HG03354 (cell line): ENCODE data around the gene MSRB1.

ENCODE experiments used
- ATAC-seq: cut with Tn5 transposase; IDR thresholded peaks from one replicate; pipeline ENCODE4 v1.9.1; 2021; ENCODE audit warnings: mild to moderate bottlenecking; ENCODE audit not compliant: unreplicated experiment, poor library complexity, severe bottlenecking

Gene MSRB1

DNA sequence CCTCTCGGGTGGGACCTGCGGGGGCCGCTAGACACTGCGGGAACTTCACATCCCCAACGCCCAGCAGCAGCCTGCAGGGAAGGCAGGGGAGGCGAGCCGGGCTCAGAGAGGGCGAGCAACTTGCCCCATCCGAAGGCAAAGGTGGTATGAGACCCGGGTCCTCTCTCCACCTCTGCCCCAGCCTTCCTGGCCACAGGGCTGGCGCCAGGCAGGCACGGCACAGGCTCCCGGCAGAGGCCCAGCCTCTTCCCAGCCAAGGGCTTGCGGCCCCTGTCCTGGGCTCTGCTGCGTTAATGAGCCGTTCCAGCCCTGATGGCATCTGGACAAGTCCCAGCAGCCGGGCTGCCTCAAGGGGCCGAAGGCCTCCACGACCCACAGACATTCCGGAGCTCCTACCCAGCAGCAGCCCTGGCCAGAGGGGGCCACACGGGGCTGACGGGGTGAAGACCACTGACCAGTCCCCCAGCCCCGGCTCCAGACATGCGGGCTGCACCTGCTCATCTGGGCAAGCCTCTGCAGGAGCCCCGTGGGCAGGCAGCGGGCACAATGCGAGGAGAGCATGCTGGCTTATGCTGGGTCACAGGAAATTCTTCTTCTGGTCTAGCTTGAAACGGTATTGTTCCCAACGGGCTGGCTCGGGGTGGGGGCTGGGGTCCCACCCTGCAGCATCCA is 23.5 kb downstream of the MSRB1 start:
- no peak for ATAC-seq

DNA sequence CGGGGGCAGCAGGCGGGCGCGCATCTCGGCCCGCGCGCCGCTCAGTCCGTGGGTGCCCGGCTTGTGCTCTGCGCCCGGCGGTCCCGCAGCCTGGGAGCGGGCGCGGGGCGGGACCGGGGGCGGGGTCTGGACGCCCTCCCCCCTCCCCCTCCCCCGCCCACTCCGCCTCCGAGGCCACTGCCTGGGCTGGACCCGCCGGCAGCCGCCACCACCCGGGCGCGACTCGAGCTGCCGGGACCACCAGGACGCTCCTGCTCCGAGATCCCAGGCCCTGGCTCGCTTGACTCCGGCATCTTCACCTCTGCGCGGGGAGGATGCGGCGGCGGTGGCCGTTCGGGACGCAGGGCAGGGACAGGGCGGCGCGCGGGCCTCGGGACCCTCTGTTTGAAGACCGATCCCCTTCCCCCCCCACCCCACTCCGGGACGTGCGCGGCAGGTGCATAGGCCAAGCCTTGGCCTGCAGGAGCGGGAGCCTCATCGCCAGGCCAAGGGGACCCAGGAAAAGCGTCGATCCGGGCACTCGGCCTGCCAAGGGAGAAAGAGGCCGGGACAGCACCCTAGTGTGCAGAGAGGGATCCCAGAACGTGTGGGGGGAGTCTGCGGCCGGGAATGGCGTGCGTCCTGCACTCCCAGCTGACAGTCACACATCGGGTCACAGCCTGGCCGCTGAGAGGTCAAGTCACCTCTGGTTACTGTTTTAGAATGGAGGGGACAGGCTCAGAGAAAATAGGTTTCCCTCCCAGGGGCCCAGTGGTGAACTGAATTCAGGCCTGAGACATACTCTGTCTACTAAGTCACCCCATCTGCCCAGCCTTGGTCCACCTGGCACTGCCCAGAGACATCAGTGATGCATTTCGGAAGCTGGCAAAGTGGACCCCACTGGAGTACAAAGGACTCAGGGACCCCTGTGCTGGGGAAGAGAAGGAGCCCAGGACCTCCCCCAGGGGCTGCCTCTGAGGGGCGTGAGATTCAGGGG is 24.4 kb downstream of the MSRB1 start, which contains the start of gene HS3ST6:
HS3ST6 (minus strand) TSS at position 65 of the 976 bp plus-strand sequence. CDS start 92 bp downstream, outside the sequence.
- ATAC-seq: no peak

DNA sequence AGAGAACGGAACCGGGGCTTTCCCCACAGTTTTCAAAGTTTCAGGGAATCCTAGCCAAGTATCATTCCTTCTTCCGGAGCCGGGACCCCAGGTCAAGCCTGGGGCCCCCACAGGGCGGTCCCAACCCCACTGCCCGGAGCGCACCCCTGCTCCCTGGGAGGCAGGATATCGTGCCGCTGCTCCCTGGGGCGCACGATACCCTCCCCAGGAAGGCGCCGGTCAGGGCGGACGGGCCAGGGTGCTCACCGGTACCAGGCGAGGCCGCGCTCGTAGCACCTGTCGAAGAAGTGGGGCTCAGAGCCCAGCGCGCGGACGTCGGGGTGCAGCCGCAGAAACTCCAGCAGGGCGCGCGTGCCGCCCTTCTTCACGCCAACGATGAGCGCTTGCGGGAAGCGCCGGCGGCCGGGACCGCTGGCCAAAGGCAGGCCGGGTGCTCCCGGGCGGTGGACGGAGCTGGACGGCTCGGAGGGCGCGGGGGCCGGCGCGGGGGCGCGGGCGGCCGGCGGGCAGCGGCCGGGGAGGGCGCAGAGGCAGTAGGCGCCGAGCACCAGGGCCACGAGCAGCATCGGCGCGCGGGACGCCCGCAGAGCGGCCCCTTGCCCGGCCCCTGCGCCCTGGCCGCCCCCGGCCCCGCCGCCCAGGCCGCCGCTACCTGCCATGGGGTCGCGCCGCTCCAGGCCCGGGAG is 25.2 kb downstream of the MSRB1 start:
- no peak for ATAC-seq

DNA sequence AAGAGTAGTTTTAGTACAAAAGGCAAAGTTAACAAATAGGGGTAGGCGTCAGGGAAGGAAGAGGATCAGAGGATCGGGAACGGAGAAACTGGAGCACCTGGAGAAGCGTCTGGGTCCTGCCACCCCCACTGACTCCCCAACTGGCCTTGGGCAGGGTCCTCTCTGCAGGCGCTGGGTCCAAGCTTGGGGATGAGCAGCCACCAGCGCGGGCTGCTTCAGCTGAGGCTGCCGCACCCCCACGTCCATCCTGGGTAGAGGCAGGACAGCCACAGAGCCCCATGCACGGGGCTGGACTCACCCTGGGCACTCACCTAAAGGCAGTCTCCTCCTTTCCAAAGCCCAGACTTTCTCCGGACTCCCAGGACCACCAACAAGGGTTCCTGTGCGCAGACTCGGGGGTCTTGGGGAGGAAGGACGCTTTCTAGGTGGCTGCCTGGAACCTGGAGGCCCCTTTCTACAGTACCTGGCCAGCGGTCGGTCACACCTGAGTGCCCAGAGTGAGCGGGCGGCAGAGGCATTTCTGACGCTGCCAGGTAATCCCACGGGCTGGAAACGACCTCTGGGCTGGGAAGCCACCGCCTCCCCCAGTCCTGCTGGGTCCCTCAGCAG is 25.8 kb downstream of the MSRB1 start:
- ATAC-seq: no peak

DNA sequence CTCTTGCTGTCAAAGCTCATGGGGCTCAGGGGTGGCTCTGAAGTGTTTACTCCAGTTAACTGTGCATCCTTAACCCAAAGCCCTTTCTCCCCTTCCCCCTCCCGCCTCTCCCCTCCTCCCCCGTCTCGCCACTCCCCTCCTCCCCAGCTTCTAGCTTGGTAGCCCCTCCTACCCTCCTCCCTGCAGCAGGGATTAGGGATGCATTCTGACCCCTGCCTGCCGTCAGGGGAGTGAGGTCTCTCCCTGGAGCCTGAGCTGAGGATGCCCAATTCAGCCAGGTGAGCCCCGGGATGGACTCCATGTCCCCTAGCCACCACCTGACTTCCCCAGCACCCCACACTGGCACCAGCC is 26.4 kb downstream of the MSRB1 start:
- no peak for ATAC-seq

DNA sequence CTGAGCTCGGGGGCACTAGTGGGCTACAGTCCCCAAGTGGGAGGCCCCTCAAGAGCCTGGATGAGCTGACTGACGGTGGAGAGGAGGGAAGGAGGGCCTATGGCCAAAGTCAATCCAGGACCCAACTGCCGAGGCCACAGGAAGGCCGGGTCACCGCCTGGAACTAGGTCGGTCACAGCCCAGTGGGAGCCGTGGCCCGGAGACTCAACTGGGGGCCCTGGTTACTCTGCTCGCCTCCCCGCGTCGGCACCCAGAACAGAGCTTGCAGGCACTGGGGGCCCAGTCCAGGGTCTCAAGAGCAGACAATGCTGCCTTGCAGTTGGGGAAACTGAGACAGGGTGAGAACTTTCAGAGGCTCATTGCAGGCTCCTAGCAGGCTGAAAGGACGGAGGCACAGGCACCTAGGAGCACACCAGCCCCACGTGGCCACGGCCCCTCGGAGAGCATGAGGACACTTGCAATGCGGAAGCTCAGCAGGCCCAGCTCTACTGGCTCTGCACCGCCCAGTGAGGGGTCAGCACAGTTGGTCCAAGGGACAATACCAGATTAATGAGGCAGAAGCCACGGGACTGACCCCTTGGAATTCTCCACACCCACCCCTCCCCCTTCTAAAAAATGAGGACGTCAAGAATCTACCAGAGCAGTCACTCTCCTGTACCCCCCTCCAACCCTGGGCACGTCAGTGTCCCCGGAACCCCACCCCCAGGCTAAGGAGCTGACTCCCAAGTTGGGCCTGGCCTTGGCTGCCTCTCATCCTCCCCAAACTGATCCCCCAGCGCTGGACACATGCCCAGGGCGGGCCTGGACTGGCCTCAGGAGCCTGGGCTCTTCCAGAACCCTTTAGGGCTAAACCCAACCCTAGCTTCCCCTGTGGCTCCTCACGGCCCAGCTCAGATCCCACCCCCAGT is 27.0 kb downstream of the MSRB1 start:
- ATAC-seq: no peak

DNA sequence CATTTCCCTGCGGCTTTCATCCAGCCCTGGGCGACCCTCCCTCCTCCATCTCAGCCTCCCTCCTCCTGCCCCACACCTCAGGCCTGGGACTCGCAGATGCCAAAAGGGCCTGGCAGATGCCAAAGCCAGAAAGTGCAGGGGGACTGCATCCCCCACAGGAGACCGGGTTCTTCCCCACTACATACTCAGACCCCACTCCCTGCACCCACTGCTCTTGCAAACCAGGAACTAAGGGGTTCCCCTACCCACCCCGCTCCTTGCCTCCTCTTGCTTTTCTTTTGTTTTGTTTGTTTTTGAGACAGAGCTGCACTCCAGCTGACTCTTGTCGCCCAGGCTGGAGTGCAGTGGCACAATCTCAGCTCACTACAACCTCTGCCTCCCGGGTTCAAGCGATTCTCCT is 28.0 kb downstream of the MSRB1 start:
- no peak for ATAC-seq

DNA sequence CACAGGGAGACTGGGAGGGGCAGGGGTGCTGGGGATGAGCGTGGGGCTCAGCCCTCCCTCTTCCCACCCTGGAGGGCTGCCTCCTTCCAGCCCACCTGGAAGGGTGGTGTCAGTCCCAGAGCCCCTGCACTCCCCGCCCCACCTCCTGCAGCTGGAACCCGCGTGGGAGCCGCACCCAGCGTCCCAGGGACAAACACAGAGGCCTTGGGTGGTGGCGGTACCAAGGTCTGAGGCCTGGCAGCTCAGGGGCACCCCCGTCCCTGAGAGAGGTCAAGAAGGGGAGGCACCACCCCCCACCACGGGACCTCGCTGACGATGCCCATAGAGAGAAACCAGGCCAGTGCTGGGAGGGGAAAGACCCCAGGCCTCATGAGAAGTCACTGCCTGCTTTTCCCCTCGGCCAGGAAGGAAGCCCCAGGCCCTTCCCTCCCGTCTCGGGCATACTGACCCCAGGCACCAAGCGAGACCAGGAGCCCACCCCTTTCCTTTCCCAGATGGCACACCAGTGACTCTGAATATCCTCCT is 28.9 kb downstream of the MSRB1 start:
- no peak for ATAC-seq

DNA sequence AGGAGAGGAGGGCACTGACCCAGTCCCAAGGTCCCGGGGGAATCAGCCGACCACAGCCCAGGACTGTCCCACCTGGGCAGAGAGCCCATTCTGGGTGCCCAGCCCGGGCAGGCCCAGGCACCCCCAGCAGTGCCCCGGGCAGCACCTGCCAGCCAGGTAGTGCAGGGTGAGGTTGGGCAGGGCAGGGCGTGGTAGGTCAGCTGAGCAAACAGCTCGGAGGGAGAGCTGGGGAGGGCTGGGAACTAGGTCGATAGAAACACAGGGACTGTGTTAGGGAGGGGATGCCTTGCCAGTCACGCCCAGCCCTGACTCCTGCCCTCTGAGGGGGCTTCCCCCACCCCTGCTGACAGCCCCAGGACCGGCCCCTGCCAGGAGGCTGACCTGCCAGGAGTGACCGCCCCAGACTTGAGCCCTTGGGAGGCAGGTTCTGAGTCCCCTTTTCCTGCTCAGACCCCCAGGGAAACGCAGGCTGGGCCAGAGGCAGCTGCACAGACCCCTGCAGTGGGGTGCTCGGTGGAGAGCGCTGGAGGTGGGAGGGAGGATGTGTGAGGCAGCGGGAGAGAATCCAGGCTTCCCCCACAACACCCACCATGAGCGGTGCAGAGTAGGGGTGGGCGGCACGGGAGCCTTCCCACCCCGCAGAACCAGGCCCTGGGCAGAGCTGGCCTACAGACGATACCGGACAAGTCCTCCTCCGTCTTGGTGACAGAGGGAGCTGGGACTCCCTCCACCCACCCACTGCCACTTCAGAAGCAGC is 29.5 kb downstream of the MSRB1 start:
- no peak for ATAC-seq

DNA sequence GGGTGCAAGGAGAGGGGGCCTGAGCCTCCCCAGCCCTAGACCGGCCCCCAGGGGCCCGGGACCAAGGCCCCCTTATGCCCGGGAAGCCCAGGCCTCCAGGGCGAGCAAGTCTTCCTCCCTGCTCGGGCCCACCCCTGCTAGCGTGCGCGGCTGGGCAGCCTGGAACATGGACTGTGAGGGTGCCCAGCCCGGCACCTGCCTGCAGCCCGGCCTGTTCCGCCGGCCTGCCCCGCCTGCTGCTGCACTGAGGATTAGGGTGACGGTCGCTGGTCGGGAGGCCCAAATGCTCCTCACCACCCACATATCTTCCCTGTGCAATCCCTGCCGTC is 30.8 kb downstream of the MSRB1 start:
- ATAC-seq: no peak

DNA sequence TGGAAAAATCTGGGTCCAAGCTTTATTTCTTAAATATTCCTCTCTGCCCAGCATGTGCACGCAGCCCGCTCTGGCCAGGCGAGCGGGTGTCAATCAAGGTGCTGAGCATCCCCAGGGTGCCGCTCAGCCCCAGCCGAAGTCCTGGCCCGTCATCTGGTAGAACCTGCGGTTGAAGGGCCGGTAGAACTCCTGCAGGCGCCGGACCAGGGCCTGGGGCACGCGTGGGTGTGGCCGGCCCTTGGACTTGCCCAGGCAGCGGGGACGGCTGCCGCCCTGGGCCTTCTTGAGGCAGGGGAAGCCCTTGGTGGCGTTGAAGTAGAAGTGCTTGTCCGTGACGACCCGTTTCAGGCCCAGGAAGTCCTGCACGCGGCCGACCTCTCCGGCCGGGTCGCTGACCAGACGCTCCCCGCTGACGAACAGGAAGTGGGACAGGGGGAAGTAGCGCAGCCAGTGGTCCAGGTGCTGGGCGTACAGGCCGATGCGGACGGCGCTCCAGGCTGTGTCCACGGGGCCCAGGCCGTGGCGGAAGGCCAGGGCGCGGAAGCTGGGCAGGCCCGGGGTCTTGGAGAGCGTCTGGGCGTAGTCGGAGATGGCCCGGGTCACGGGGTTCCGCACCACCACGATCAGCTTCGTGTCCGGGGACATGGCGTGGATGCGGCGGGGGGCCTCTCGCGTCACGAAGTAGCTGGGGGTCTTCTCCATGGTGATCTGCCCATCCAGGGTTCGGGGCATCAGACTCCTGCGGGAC is 31.4 kb downstream of the MSRB1 start:
- no peak for ATAC-seq

DNA sequence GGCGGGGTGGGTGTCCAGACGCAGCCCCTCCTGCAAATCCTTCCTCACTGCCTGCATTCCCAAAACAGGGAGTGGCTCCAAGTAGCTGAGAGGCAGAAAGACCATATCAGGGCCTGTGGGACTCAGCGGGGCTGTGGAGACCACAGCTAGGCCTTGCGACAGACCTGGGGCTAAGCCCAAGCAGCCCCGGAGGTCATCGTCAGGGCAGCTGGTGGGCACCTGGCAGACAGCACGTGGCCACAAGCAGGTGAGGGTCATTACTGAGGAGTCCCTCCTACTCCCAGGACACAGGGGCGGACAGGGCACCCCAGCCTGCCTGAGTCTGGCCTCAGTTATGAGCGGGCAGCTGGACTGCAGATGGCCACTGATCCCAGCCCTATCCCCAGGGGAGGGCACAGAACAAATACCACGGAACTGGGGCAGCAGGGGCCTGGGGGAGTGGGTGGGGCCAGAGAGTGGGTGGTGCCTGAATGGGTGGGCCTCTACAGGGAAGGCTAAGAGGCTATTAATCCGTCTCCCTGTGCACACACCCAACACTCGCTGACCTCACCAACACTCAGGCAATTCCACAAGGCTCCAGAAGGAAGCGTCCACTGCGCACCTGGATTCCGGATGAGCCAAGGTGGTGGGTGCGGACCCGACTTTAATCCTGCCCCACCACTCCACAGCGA is 33.3 kb downstream of the MSRB1 start:
- no peak for ATAC-seq

DNA sequence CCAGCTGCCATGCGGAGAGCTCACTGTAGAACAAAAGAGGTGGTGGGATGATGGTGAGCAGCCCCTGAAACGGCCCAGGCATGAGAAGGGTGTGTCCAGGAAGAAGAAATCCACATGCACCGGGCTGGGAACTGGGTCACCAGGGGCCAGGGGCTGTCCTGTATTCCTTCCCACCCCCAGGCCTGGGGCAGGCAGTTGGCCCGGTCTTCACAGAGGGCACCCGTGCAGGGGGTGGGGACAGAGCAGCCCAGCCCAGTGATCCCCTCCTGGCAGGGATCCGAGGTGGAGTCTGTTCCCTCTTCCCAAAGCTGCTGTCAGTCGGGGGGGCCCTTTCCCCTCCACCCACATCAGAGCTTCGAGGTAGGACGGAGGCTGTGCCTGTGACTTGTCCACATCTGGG is 34.0 kb downstream of the MSRB1 start:
- no peak for ATAC-seq

DNA sequence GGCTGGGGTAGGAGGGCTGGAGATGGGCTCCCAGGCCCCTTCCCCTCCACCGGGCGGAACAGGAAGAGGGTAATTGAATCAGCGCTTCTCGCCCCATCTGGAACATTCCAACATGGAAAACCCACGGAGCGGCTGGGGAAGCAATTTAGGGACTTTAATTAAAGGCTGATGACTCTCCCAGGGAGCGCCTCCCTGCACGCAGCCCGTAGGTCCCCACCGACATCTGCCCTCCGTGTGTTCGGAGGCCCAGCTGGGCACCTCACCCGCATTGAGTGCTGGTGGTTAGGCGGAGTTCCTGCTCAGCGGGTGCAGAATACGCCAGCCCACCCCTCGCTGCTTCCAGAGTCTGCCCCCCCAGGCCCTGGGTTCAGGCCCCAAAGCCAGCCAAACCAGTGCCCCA is 34.8 kb downstream of the MSRB1 start:
- no peak for ATAC-seq

DNA sequence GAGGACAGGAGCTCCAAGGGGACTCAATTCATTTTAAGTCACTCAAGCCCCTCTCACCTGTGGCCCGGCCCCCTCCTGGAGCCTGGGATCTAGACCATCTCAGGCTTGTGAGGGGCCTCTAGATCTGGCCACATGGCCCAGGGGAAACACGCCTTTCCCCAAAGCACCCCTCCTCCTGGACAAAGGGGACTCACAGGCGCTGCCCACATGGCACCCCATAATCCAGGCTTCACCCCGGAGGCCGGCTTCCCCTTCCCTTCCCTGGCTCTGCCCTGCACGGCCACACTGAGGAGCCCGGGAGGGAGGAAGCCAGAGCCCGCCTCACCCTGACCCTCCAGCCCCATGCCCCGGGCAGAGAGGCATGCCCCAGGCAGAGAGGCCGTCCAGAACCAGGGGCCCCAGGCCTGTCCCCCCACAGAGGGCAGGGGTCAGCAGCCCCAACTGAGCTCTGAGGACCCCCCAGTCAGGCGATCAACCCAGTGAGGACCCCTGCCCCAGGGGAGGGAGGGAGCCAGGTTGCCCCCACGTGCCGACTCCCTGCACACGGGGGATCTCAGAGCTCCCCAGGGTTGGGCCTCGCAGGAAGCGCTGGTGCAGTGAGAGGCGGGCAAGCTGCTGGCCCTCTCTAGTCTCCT is 35.7 kb downstream of the MSRB1 start:
- no peak for ATAC-seq

DNA sequence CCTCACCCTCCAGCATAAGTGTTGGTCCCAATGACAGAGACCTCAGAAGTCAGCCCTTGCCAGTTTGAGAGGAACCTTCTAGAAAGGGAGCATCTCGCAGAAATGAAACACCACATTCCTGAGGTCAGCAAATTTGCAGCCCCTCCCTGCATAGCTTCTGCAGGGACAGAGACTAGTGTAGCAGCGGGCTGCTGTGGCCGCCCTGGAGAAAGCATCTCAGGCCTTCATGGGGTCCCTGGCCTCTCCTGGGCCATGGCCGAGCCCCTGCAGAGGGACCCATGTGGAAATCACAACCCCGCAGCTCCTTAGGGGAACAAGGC is 36.2 kb downstream of the MSRB1 start:
- ATAC-seq: no peak
